ENCODE measurements around the gene OR2T29.
"Not testable (repeated sequence)": the region's sequence is repeated elsewhere in the genome, so short reads cannot be mapped to it uniquely, and the experiment has no call there.

OR2T29 gene, protein sequence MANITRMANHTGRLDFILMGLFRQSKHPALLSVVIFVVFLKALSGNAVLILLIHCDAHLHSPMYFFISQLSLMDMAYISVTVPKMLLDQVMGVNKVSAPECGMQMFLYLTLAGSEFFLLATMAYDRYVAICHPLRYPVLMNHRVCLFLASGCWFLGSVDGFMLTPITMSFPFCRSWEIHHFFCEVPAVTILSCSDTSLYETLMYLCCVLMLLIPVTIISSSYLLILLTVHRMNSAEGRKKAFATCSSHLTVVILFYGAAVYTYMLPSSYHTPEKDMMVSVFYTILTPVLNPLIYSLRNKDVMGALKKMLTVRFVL

DNA sequence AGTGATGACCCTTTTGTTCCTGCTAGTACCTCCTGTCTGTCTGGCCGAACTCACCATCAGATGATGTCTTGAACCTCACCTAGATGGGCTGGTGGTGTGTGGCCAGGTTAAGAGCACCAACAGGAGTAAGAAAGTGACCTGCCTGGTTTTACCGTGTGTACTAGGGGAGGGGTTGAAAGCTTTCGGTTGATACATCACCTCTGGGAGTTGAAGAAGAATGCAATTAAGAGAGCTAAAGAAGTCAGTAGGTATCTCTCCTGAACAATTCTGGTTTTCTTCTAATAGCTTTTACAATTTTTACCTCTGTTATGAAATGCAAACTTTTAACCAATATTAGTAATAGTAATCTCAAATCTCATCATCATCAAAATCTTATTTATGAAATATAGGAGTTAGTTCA lies at the start of gene OR2T29:
Gene OR2T29 (minus strand): TSS at position 101 of the 400 bp plus-strand sequence. CDS start 3,281 bp downstream, outside the sequence.
- H3K4me3 Mint-ChIP-seq; DNase-seq; H3K4me1 Mint-ChIP-seq; H3K9me3 Mint-ChIP-seq; ATAC-seq (replicated peaks); H3K36me3 Mint-ChIP-seq; H3K27me3 Mint-ChIP-seq; H3K27ac Mint-ChIP-seq: not testable (repeated sequence)

DNA sequence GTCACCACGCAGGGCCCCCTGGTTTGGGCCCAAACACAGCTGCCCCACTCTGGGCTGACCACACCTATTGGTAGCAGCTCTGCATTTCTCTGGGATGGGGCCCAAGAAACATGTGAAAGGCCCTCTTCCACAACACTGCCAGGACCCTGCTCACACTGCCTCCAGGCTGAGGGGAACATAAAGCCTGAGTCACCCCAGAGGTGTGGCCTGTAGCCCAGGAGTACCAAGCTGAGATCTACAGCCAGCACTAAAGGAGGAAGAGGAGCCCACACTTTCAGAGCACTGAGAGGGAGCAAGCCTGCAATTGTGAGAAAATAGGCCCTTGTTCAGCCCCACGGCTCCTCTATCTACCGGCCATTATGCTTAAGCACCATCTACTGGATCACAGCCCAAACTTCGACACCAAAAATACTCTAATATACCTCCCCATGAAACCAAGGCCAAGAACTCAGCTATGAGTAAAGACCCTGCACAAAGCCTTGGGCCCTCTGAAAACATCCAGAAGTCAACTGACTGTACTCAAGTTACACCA lies 49.4 kb upstream of the OR2T29 start:
- ATAC-seq (replicated peaks): peak; percentile 33 to 52
- Mint-ChIP-seq H3K4me3 (no peak overlapping the region), H3K27me3 (peaks cover 0 to 3% of the 10 kb centered on the region in 2 donors), H3K36me3 (no peaks in the 10 kb centered on the region), H3K27ac (no peak overlapping the region), H3K4me1 (peaks cover 6 to 19% of the 10 kb centered on the region in 2 donors), H3K9me3 (no peaks in the 10 kb centered on the region)
- no peak for DNase-seq

DNA sequence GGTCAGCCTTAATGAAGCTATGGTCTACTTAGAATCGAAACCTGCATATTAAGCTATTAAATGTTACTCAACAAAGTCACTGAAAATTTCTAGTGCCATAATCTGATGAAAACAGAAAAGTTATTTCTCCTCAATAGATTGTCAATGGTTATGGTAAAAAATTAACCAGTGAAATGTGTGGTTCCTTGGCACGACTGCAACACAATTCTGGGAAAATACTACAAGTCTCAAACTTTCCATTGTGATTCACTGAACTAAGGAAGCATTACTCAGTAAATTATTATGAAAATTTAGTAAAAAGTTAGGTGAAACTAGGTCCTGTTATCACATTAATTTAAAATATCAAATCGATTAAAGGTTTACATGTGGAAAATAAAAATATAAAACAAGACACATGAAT lies 47.7 kb upstream of the OR2T29 start:
- ATAC-seq (replicated peaks) (no peak), DNase-seq (no peak)
- no peaks in the 10 kb centered on the region for H3K9me3 Mint-ChIP-seq
- H3K36me3 Mint-ChIP-seq: no peaks in the 10 kb centered on the region
- peaks cover 6 to 13% of the 10 kb centered on the region in 2 donors for H3K4me1 Mint-ChIP-seq
- H3K27ac Mint-ChIP-seq: no peak overlapping the region
- no peak overlapping the region for H3K4me3 Mint-ChIP-seq
- peaks cover 0 to 3% of the 10 kb centered on the region in 2 donors for H3K27me3 Mint-ChIP-seq

DNA sequence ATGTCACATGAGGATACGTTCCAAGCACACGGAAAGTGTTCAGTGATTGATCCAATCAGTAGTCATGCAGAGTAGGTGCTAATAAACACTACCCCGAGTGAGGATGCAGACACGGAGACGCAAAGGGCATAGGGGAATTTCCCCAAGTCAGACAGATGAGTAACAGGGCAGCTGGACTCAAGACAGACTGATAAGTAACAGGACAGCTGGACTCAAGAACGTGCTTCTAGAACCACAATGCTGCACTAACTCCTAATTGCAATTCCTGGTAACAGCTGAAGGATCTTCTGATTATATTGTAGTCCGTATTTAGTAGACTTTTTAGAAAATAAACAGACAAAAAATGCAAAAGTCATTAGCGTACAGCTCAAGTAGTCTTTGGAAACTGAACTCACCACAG lies 36.8 kb upstream of the OR2T29 start:
- Mint-ChIP-seq H3K9me3 (peaks cover 0 to 3% of the 10 kb centered on the region in 2 donors), H3K27ac (no peak overlapping the region), H3K27me3 (peaks cover 0 to 18% of the 10 kb centered on the region in 2 donors), H3K4me3 (no peak overlapping the region), H3K4me1 (peaks cover 0 to 9% of the 10 kb centered on the region in 2 donors), H3K36me3 (no peaks in the 10 kb centered on the region)
- ATAC-seq (replicated peaks): no peak
- no peak for DNase-seq

- Mint-ChIP-seq H3K9me3 (peaks cover 0 to under 1% of the 10 kb centered on the region in 2 donors), H3K36me3 (no peaks in the 10 kb centered on the region), H3K27ac (no peak within 1 kb of the TSS), H3K4me3 (no peak within 1 kb of the TSS), H3K4me1 (peaks cover 0 to 9% of the 10 kb centered on the region in 2 donors), H3K27me3 (peaks cover 0 to 12% of the 10 kb centered on the region in 2 donors)
- ATAC-seq (replicated peaks) (no peak), DNase-seq (no peak)
These were observed 35.0 kb upstream of the OR2T29 start, which contains the start of gene OR2T10 for GRCh38 chr1:248597589-248597988. Gene OR2T10, minus strand, starts transcription at chr1:248597700. Its CDS starts 3,932 bp downstream, at chr1:248593768.

- H3K27me3 Mint-ChIP-seq: peaks cover 0 to 6% of the 10 kb centered on the region in 2 donors
These were observed 34.0 kb upstream of the OR2T29 start for GRCh38 chr1:248596615-248597014.

GRCh38 chr1:248593226-248593625 lies 30.7 kb upstream of the OR2T29 start:
- Mint-ChIP-seq H3K27ac (no peak overlapping the region), H3K9me3 (no peaks in the 10 kb centered on the region), H3K4me3 (no peak overlapping the region), H3K27me3 (peaks cover 0 to 6% of the 10 kb centered on the region in 2 donors), H3K36me3 (no peaks in the 10 kb centered on the region), H3K4me1 (peaks cover 1 to 14% of the 10 kb centered on the region in 2 donors)
- no peak for ATAC-seq (replicated peaks)
- no peak for DNase-seq

More at GRCh38 chr1:248596615-248597014, 34.0 kb upstream of the OR2T29 start:
- ATAC-seq (replicated peaks): peak in 1 of 2 donors; percentile 50
- Mint-ChIP-seq H3K27ac (no peak overlapping the region), H3K9me3 (no peaks in the 10 kb centered on the region), H3K4me1 (peaks cover 0 to 9% of the 10 kb centered on the region in 2 donors), H3K4me3 (no peak overlapping the region), H3K36me3 (no peaks in the 10 kb centered on the region)
- no peak for DNase-seq

DNA sequence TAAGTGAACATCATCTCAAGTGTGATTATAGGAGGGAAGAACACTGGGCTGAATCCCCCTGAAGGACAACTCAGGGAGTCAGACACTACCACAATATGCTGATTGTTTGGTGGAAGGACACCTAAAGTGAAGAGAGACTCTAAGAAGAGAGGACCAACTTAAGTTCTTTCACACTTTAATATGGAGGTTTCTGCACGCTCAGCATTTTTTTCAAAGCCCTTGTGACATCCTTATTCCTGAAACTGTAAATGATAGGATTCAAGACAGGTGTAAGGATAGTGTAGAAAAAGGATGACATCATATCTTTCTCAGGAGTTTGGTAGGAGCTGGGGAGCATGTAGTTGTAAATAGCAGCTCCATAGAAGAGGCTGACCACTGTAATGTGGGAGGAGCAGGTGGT lies 30.1 kb upstream of the OR2T29 start:
- H3K36me3 Mint-ChIP-seq: no peaks in the 10 kb centered on the region

DNA sequence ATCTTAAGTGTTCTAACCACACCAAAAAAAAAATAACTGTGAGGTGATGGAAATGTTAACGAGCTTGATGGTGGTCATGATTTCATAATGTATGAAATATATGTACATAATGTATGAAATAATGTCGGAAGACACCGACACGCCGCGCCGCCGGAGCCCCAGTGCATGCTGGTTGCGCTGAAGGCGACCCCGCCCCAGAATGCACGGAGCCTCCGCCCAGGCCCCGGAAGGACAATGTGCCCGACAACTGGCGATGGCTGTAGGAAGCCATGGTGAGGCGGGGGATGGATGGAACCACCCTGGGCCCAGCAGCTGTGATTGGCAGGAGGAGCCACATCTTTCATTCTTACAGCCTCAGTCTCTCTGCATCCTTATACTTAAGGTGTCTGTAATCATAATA lies 27.5 kb upstream of the OR2T29 start:
- no peak for ATAC-seq (replicated peaks)
- peaks cover 1 to 5% of the 10 kb centered on the region in 2 donors for H3K4me1 Mint-ChIP-seq
- peaks cover 8 to 20% of the 10 kb centered on the region in 2 donors for H3K27me3 Mint-ChIP-seq
- no peaks in the 10 kb centered on the region for H3K9me3 Mint-ChIP-seq
- no peak overlapping the region for H3K27ac Mint-ChIP-seq
- H3K36me3 Mint-ChIP-seq: no peaks in the 10 kb centered on the region
- no peak for DNase-seq
- H3K4me3 Mint-ChIP-seq: no peak overlapping the region

More for the DNA sequence above, 30.1 kb upstream of the OR2T29 start:
- Mint-ChIP-seq H3K27me3 (peaks cover 0 to 11% of the 10 kb centered on the region in 2 donors), H3K9me3 (no peaks in the 10 kb centered on the region), H3K4me1 (peaks cover 1 to 14% of the 10 kb centered on the region in 2 donors), H3K4me3 (no peak overlapping the region), H3K27ac (no peak overlapping the region)
- DNase-seq (no peak), ATAC-seq (replicated peaks) (no peak)

GRCh38 chr1:248589334-248589733 lies 26.8 kb upstream of the OR2T29 start:
- no peak overlapping the region for H3K27ac Mint-ChIP-seq
- H3K4me3 Mint-ChIP-seq: no peak overlapping the region

GRCh38 chr1:248585266-248585665 lies 22.7 kb upstream of the OR2T29 start:
- no peak for ATAC-seq (replicated peaks)
- H3K4me1 Mint-ChIP-seq: peaks cover 1 to 5% of the 10 kb centered on the region in 2 donors
- DNase-seq: no peak
- H3K9me3 Mint-ChIP-seq: peaks cover 0 to 2% of the 10 kb centered on the region in 2 donors
- no peak overlapping the region for H3K27ac Mint-ChIP-seq
- peaks cover 0 to 1% of the 10 kb centered on the region in 2 donors for H3K36me3 Mint-ChIP-seq
- H3K4me3 Mint-ChIP-seq: no peak overlapping the region
- peaks cover 15 to 24% of the 10 kb centered on the region in 2 donors for H3K27me3 Mint-ChIP-seq

More at GRCh38 chr1:248589334-248589733, 26.8 kb upstream of the OR2T29 start:
- H3K36me3 Mint-ChIP-seq: peaks cover 0 to 1% of the 10 kb centered on the region in 2 donors
- DNase-seq (no peak), ATAC-seq (replicated peaks) (no peak)
- peaks cover 12 to 27% of the 10 kb centered on the region in 2 donors for H3K27me3 Mint-ChIP-seq
- H3K4me1 Mint-ChIP-seq: peaks cover 1 to 5% of the 10 kb centered on the region in 2 donors
- peaks cover 0 to 2% of the 10 kb centered on the region in 2 donors for H3K9me3 Mint-ChIP-seq

GRCh38 chr1:248576260-248576980 lies 13.8 kb upstream of the OR2T29 start:
- peaks cover 4 to 12% of the 10 kb centered on the region in 2 donors for H3K27me3 Mint-ChIP-seq
- H3K4me3 Mint-ChIP-seq: no peak overlapping the region

GRCh38 chr1:248574657-248575056 lies 12.1 kb upstream of the OR2T29 start, which contains the start of gene OR2T34:
Gene OR2T34, minus strand, starts transcription at chr1:248574757. Its CDS starts 0 bp downstream, at chr1:248574757.
- not testable (repeated sequence) for H3K4me3 Mint-ChIP-seq; ATAC-seq (replicated peaks); H3K9me3 Mint-ChIP-seq; DNase-seq; H3K4me1 Mint-ChIP-seq; H3K36me3 Mint-ChIP-seq; H3K27ac Mint-ChIP-seq
- H3K27me3 Mint-ChIP-seq: peaks cover 4 to 12% of the 10 kb centered on the region in 2 donors

More at GRCh38 chr1:248576260-248576980, 13.8 kb upstream of the OR2T29 start:
- no peak for ATAC-seq (replicated peaks)
- Mint-ChIP-seq H3K9me3 (peaks cover 3 to 6% of the 10 kb centered on the region in 2 donors), H3K27ac (no peak overlapping the region), H3K4me1 (no peaks in the 10 kb centered on the region), H3K36me3 (peaks cover 0 to 2% of the 10 kb centered on the region in 2 donors)
- DNase-seq: no peak

DNA sequence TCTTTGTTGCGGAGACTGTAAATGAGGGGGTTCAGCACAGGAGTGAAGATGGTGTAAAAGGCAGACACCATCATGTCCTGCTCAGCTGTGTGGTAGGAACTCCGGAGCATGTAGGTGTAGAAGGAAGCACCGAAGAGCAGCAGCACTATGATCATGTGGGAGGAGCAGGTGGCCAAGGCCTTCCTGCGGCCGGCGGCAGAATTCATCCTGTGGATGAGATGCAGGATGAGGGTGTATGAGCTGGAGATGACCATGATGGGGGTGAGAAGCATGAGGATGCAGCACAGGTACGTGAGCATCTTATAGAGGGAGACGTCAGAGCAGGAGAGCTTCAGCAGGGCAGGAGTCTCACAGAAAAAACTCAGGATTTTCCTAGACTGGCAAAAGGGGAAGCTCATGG lies 11.3 kb upstream of the OR2T29 start:
- H3K27me3 Mint-ChIP-seq: peaks cover 9 to 12% of the 10 kb centered on the region in 2 donors
- not testable (repeated sequence) for H3K9me3 Mint-ChIP-seq; H3K4me1 Mint-ChIP-seq; H3K27ac Mint-ChIP-seq; DNase-seq; H3K4me3 Mint-ChIP-seq; H3K36me3 Mint-ChIP-seq; ATAC-seq (replicated peaks)
